HG03175 (cell line): ENCODE results near the gene TAGLN2.

Experiments
- ATAC-seq: cut with Tn5 transposase; IDR thresholded peaks from one replicate; pipeline ENCODE4 v1.9.1; 2021; ENCODE audit warnings: mild to moderate bottlenecking, moderate library complexity; ENCODE audit not compliant: unreplicated experiment

The TAGLN2 gene

DNA sequence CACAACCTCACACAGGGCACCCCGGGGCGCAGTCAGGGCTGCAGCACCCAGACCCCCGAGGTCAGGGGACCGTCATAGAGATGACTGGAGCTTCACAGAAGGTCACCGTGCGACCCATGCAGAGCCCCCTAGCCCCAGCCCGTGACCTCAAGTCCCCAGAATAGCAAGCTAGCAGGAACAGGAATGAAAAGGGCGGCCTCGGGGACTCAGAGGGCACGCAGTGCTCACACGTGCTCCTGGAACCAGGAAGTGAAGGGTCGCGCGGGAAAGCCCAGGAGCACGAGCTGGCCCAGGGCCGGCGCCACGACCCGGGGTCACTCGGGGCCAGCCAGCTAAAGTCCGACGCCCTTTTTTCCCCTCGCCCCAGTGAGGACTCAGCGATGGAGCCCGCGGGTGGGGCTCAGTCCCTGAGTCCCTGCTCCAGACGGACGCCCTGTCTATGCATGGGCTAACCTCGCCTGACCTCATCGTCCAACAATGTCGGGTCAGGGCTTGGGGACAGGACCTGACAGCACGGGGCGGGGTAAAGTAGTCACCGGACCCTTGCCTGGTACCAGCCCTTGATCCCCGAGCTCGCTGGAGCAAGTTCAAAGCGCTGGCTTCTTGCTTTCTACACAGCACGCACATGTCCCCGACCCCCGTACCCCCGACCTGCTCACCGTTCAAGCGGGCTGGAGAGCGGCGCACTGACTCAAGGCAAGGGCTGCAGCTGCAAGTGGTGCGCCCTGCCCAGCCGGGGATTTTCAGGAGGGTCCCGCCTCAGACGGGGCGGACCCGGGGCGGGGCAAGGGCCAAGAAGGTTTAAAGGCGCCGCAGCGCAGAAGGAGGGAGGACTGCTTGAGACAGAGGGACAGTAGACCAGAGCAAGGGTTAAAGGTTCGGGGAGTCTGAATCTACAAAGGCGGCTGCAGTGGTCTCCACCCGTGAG, at the start of gene TAGLN2:
Gene TAGLN2 (minus strand): TSS at position 717 of the 928 bp plus-strand sequence. CDS start 4,998 bp downstream, outside the sequence.
- peak; percentile 57 for ATAC-seq

GRCh38 chr1:159974350-159974965, 49.2 kb upstream of the TAGLN2 start:
- ATAC-seq: no peak

- no peak for ATAC-seq
Measured at GRCh38 chr1:159973350-159973940, 48.1 kb upstream of the TAGLN2 start.

DNA sequence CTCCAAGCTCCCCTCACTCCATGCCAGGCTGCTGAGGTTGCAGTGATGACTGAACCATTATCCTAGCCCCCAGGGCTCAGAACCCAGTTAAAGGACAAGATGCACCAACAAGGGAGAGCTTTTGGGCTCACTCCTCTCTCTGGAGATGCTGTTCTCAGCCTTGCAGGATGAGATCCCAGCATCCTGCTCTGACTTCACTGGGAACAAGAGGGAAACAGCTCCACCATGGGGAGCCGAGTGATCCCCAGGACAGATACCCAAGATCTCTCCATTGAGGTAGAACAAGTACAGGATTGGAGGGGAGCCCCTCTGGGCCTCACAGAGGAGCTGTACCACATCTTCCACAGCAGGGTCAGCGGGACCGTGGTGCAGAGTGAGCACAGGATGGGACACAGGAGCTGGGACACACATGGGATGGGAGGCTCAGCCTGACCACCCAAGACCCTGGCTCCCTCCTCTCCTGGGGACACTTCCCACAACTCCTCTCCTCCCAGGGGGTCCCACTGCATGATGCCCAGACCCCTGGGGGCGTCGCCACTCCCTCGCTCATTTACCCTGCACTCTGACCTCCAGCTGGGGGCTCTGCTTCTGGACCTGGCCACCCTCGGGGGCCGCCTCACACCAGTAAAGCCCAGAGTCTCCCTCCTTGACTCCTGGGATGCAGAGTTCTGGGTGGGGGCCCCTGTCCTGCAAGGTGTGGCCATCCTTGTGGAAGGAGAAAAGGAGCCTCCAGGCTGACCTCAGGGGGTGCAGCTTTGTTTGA, 47.3 kb upstream of the TAGLN2 start:
- ATAC-seq: no peak

DNA sequence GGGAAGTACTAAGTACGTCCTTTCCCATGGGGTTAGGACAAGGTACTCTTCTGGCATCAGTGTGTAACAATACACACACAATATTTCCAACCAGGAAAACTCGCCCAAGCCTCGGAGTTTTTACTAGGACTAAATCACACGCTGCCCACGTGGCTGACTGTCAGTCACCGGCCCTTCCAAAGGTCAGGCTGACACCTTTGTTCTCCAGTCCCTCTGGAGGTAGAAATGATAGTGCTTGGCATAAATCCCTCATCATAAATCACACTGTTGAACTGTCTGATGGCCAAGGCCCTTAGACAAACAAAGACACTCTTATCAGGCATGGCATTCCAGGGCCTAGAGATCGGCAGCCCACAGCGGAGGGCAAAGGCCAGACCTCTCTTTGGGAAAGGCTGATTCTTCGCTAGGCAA, 45.6 kb upstream of the TAGLN2 start:
- ATAC-seq: no peak

GRCh38 chr1:159968901-159969300, 43.6 kb upstream of the TAGLN2 start:
- no peak for ATAC-seq

GRCh38 chr1:159965263-159965662, 40.0 kb upstream of the TAGLN2 start:
- ATAC-seq: no peak

DNA sequence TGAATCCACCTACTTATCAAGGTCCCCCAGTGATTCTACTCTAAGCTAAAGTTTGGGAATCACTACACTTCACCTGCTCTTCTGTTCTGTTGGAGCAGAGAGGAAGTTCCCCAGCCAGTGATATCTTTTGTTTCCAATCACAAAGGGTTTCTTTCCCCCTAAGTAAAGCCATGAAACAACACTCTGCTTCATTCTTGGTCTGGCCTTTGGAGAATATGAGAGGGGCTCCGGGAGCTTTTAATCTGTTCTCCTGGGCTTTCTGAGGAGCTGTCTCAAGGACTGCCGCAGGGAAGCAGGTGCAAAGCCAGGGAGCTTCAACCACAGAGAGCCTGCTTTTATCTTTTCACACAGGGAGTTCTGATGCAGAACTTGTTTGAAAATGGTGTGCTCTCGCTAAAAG, 38.8 kb upstream of the TAGLN2 start:
- ATAC-seq: no peak

- no peak for ATAC-seq
Measured at GRCh38 chr1:159962176-159962575, 36.9 kb upstream of the TAGLN2 start.

GRCh38 chr1:159961636-159962035, 36.3 kb upstream of the TAGLN2 start:
- no peak for ATAC-seq

- no peak for ATAC-seq
Measured at GRCh38 chr1:159960721-159961381, 35.5 kb upstream of the TAGLN2 start.

DNA sequence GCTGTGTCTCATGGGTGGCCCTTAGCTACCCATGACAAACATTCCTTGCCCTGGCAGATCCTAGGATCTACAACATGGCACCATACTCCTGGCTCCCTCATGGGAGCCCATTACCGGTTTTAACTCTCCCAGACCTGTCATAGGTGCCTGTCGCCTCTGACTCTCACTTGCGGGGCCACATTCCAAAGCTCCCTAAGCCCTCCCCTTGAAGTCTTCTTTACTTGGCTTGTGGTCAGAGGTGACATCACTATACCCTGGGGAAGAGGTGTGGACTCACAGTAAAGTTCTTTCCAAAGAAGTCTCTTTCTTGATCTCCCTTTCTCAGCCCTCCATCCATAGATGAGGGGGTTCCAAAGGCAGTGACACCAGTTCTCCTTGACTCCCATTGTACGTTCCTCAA, 34.1 kb upstream of the TAGLN2 start:
- ATAC-seq: no peak

GRCh38 chr1:159958719-159959380, 33.5 kb upstream of the TAGLN2 start:
- ATAC-seq: peak; percentile 75

GRCh38 chr1:159957824-159958268, 32.5 kb upstream of the TAGLN2 start:
- no peak for ATAC-seq

GRCh38 chr1:159955456-159955855, 30.1 kb upstream of the TAGLN2 start:
- no peak for ATAC-seq

GRCh38 chr1:159953536-159954515, 28.5 kb upstream of the TAGLN2 start, which contains the start of gene SLAMF9:
SLAMF9 (minus strand) TSS chr1:159954237; CDS start chr1:159954137, 100 bp downstream.
- no peak for ATAC-seq

DNA sequence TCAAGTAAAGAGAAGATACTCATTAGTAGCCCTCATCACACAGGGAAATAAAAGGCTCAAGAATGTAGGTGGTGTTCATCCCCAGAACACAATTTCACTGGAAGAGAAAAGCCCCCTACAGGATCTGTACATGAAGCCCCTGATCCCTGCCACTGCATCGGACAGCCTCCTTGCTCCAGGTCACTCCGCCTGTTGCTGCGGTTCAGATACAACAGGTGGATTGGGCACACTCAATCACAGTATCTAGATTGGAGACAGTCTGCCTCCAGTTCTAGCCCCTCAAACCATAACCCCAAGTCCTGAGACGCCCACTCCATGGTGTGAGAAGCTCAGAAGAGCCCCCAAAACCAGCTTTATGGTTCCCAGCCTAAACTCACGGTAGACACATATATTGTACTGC, 27.6 kb upstream of the TAGLN2 start:
- ATAC-seq: no peak

- no peak for ATAC-seq
Measured at GRCh38 chr1:159951551-159951950, 26.2 kb upstream of the TAGLN2 start.

GRCh38 chr1:159951016-159951415, 25.7 kb upstream of the TAGLN2 start:
- ATAC-seq: no peak
